ENCODE data around the gene LRRC4C. TPM values are rescaled to one million over a fixed set of nuclear protein-coding genes. Genes with fewer than 3 reads are reported as not detected.

The LRRC4C gene
- total RNA-seq, 1 experiment from 2014 or later: 0.72 TPM

DNA sequence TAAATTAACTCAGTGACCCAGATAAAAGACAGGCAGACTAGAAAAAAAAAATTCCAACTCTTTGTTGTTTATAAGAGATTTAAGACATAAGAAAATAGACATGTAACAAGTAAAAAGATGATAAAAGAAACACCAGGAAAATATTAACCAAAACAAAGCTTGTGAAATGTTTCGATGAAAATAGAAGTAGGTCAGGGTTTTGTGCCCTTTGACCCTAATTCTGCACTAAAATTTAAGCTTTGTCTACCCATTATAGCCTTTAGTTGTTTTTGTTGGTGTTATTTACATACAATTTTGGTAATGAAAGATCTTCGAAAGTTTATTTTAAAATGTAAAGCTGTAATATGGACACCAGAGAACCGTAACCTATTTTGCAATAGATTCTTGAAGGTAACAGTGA is 75.7 kb downstream of the LRRC4C start:
- DNase-seq (ENCODE audit: low spot score) (no peak), ATAC-seq (no peak)
- peaks cover 27% of the 10 kb centered on the region for H3K4me1 Mint-ChIP-seq
- no peak overlapping the region for H3K4me3 Mint-ChIP-seq
- no peaks in the 10 kb centered on the region for H3K27me3 Mint-ChIP-seq (ENCODE audit: low read depth)
- TF ChIP-seq NFYB (CRISPR knock-in tag; conservative IDR thresholded peaks at IDR 0.05; ENCODE audit: low read depth) (no peak), ZNF232 (CRISPR knock-in tag; IDR thresholded peaks at IDR 0.05) (no peak), JUN (CRISPR knock-in tag; IDR thresholded peaks at IDR 0.05) (no peak), FOXJ3 (CRISPR knock-in tag; IDR thresholded peaks at IDR 0.05; ENCODE audit: borderline replicate concordance) (no peak), ZNF416 (CRISPR knock-in tag; IDR thresholded peaks at IDR 0.05) (no peak)
- TF ChIP-seq, protein P1, sequence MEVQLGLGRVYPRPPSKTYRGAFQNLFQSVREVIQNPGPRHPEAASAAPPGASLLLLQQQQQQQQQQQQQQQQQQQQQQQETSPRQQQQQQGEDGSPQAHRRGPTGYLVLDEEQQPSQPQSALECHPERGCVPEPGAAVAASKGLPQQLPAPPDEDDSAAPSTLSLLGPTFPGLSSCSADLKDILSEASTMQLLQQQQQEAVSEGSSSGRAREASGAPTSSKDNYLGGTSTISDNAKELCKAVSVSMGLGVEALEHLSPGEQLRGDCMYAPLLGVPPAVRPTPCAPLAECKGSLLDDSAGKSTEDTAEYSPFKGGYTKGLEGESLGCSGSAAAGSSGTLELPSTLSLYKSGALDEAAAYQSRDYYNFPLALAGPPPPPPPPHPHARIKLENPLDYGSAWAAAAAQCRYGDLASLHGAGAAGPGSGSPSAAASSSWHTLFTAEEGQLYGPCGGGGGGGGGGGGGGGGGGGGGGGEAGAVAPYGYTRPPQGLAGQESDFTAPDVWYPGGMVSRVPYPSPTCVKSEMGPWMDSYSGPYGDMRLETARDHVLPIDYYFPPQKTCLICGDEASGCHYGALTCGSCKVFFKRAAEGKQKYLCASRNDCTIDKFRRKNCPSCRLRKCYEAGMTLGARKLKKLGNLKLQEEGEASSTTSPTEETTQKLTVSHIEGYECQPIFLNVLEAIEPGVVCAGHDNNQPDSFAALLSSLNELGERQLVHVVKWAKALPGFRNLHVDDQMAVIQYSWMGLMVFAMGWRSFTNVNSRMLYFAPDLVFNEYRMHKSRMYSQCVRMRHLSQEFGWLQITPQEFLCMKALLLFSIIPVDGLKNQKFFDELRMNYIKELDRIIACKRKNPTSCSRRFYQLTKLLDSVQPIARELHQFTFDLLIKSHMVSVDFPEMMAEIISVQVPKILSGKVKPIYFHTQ (CRISPR knock-in tag; IDR thresholded peaks at IDR 0.05): no peak
- TF ChIP-seq, protein P2, sequence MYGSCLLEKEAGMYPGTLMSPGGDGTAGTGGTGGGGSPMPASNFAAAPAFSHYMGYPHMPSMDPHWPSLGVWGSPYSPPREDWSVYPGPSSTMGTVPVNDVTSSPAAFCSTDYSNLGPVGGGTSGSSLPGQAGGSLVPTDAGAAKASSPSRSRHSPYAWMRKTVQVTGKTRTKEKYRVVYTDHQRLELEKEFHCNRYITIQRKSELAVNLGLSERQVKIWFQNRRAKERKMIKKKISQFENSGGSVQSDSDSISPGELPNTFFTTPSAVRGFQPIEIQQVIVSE (CRISPR knock-in tag; IDR thresholded peaks at IDR 0.05; ENCODE audit: borderline replicate concordance): no peak
- TF ChIP-seq, protein P3, sequence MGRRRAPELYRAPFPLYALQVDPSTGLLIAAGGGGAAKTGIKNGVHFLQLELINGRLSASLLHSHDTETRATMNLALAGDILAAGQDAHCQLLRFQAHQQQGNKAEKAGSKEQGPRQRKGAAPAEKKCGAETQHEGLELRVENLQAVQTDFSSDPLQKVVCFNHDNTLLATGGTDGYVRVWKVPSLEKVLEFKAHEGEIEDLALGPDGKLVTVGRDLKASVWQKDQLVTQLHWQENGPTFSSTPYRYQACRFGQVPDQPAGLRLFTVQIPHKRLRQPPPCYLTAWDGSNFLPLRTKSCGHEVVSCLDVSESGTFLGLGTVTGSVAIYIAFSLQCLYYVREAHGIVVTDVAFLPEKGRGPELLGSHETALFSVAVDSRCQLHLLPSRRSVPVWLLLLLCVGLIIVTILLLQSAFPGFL (CRISPR knock-in tag; IDR thresholded peaks at IDR 0.05; ENCODE audit: borderline replicate concordance): no peak
- TF ChIP-seq, protein P4, sequence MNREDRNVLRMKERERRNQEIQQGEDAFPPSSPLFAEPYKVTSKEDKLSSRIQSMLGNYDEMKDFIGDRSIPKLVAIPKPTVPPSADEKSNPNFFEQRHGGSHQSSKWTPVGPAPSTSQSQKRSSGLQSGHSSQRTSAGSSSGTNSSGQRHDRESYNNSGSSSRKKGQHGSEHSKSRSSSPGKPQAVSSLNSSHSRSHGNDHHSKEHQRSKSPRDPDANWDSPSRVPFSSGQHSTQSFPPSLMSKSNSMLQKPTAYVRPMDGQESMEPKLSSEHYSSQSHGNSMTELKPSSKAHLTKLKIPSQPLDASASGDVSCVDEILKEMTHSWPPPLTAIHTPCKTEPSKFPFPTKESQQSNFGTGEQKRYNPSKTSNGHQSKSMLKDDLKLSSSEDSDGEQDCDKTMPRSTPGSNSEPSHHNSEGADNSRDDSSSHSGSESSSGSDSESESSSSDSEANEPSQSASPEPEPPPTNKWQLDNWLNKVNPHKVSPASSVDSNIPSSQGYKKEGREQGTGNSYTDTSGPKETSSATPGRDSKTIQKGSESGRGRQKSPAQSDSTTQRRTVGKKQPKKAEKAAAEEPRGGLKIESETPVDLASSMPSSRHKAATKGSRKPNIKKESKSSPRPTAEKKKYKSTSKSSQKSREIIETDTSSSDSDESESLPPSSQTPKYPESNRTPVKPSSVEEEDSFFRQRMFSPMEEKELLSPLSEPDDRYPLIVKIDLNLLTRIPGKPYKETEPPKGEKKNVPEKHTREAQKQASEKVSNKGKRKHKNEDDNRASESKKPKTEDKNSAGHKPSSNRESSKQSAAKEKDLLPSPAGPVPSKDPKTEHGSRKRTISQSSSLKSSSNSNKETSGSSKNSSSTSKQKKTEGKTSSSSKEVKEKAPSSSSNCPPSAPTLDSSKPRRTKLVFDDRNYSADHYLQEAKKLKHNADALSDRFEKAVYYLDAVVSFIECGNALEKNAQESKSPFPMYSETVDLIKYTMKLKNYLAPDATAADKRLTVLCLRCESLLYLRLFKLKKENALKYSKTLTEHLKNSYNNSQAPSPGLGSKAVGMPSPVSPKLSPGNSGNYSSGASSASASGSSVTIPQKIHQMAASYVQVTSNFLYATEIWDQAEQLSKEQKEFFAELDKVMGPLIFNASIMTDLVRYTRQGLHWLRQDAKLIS (CRISPR knock-in tag; IDR thresholded peaks at IDR 0.05; ENCODE audit: borderline replicate concordance): no peak
- TF ChIP-seq, protein P5, sequence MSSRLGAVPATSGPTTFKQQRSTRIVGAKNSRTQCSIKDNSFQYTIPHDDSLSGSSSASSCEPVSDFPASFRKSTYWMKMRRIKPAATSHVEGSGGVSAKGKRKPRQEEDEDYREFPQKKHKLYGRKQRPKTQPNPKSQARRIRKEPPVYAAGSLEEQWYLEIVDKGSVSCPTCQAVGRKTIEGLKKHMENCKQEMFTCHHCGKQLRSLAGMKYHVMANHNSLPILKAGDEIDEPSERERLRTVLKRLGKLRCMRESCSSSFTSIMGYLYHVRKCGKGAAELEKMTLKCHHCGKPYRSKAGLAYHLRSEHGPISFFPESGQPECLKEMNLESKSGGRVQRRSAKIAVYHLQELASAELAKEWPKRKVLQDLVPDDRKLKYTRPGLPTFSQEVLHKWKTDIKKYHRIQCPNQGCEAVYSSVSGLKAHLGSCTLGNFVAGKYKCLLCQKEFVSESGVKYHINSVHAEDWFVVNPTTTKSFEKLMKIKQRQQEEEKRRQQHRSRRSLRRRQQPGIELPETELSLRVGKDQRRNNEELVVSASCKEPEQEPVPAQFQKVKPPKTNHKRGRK (CRISPR knock-in tag; IDR thresholded peaks at IDR 0.05; ENCODE audit: borderline replicate concordance): no peak
- TF ChIP-seq, protein P6, sequence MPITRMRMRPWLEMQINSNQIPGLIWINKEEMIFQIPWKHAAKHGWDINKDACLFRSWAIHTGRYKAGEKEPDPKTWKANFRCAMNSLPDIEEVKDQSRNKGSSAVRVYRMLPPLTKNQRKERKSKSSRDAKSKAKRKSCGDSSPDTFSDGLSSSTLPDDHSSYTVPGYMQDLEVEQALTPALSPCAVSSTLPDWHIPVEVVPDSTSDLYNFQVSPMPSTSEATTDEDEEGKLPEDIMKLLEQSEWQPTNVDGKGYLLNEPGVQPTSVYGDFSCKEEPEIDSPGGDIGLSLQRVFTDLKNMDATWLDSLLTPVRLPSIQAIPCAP (CRISPR knock-in tag; IDR thresholded peaks at IDR 0.05): no peak
- TF ChIP-seq, protein P7, sequence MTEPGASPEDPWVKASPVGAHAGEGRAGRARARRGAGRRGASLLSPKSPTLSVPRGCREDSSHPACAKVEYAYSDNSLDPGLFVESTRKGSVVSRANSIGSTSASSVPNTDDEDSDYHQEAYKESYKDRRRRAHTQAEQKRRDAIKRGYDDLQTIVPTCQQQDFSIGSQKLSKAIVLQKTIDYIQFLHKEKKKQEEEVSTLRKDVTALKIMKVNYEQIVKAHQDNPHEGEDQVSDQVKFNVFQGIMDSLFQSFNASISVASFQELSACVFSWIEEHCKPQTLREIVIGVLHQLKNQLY (CRISPR knock-in tag; IDR thresholded peaks at IDR 0.05): no peak
- TF ChIP-seq, protein P8, sequence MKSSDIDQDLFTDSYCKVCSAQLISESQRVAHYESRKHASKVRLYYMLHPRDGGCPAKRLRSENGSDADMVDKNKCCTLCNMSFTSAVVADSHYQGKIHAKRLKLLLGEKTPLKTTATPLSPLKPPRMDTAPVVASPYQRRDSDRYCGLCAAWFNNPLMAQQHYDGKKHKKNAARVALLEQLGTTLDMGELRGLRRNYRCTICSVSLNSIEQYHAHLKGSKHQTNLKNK (CRISPR knock-in tag; IDR thresholded peaks at IDR 0.05): no peak
- CTCF ChIA-PET: no interaction called here
- no peaks in the 10 kb centered on the region for H3K36me3 Mint-ChIP-seq
- POLR2A ChIA-PET: no interaction called here
- no peak overlapping the region for H3K27ac Mint-ChIP-seq
- H3K9me3 Mint-ChIP-seq: no peaks in the 10 kb centered on the region
